ENCODE results near the gene C1QTNF3. TPM values are rescaled to one million over a fixed set of nuclear protein-coding genes. Genes with fewer than 3 reads are reported as not detected.

Gene C1QTNF3
- total RNA-seq, 2 experiments from 2014 or later, result 1.5 to 1.8 TPM

- Mint-ChIP-seq H3K9me3 (no peaks in the 10 kb centered on the region), H3K36me3 (peaks cover 9% of the 10 kb centered on the region), H3K4me1 (no peaks in the 10 kb centered on the region), H3K27me3 (no peaks in the 10 kb centered on the region), H3K4me3 (no peak overlapping the region), H3K27ac (no peak overlapping the region)
- DNase-seq, result no peak
Measured at GRCh38 chr5:34057569-34057968, 14.6 kb upstream of the C1QTNF3 start.

DNA sequence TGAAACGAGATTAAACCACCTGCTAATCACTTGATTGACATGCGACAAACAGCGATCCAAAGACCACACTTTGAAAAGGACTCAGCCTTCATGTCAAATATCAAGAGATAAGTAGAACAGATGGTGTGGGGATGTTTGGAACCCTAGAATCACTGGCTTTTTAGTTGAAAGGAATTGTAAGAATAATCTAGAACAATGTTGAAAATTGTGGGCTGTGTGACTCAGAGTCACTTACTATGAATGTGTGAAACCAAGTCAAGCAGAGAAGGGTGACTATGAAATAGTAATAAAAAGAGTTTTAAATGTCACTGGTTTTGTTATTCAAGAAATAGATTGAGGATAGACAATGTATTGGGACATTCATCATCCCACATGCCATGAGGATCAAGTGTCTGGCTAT, 14.1 kb upstream of the C1QTNF3 start:
- H3K9me3 Mint-ChIP-seq, result no peaks in the 10 kb centered on the region
- DNase-seq, result no peak
- H3K4me3 Mint-ChIP-seq, result no peak overlapping the region
- H3K4me1 Mint-ChIP-seq, result no peaks in the 10 kb centered on the region
- no peaks in the 10 kb centered on the region for H3K27me3 Mint-ChIP-seq
- peaks cover 6% of the 10 kb centered on the region for H3K36me3 Mint-ChIP-seq
- no peak overlapping the region for H3K27ac Mint-ChIP-seq

DNA sequence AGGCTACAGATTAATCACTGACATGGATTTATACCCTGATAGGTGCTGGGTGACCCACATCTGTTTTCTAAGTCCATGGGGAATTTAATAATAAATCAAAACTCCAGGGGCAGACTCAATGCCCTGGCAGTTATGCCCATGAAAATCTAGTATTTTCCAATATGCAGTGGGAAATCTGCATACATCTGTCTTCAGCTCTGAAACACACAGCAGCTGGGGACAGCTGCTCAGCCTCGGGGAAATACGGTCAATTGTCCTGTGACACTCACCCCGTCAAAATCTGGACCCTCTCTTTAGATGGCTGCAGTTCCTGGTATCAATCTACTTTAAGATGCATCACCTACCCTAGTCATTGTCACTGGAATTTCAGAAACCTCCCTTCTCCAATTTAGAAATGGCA, 12.7 kb upstream of the C1QTNF3 start:
- no peaks in the 10 kb centered on the region for H3K27me3 Mint-ChIP-seq
- DNase-seq, result no peak
- no peaks in the 10 kb centered on the region for H3K9me3 Mint-ChIP-seq
- H3K4me3 Mint-ChIP-seq, result no peak overlapping the region
- H3K27ac Mint-ChIP-seq, result no peak overlapping the region
- H3K36me3 Mint-ChIP-seq, result peaks cover 10% of the 10 kb centered on the region
- H3K4me1 Mint-ChIP-seq, result no peaks in the 10 kb centered on the region

GRCh38 chr5:34054400-34054729, 11.4 kb upstream of the C1QTNF3 start:
- H3K27ac Mint-ChIP-seq, result no peak overlapping the region
- H3K4me3 Mint-ChIP-seq, result no peak overlapping the region
- H3K4me1 Mint-ChIP-seq, result no peaks in the 10 kb centered on the region
- no peaks in the 10 kb centered on the region for H3K27me3 Mint-ChIP-seq
- DNase-seq, result no peak
- H3K9me3 Mint-ChIP-seq, result no peaks in the 10 kb centered on the region
- peaks cover 16% of the 10 kb centered on the region for H3K36me3 Mint-ChIP-seq

- Mint-ChIP-seq H3K36me3 (peaks cover 16% of the 10 kb centered on the region), H3K4me1 (no peaks in the 10 kb centered on the region), H3K27ac (no peak overlapping the region), H3K4me3 (no peak overlapping the region), H3K9me3 (no peaks in the 10 kb centered on the region), H3K27me3 (no peaks in the 10 kb centered on the region)
- no peak for DNase-seq
Measured at GRCh38 chr5:34053571-34054399, 10.8 kb upstream of the C1QTNF3 start.

DNA sequence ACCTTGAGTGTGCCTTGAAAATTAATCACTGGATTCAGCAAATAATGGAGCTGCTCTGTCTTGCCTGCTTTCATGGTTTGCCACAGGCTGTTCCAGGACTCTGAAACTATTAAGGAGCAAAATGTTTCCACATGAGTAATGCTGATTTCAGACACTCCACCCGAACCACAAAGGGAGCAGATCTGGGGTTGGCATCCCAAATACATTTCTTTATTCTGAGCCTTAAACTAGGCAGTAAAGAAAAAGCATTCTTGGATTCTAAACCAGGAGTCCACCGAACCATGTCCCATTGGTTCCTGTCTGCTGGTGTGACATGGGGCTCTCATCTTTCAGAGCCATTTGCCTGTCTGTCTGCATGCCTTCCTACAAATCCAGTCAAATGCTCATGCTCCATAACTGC, 10.1 kb upstream of the C1QTNF3 start:
- H3K4me3 Mint-ChIP-seq, result no peak overlapping the region
- H3K9me3 Mint-ChIP-seq, result no peaks in the 10 kb centered on the region
- no peaks in the 10 kb centered on the region for H3K4me1 Mint-ChIP-seq
- no peak for DNase-seq
- H3K27ac Mint-ChIP-seq, result no peak overlapping the region
- no peaks in the 10 kb centered on the region for H3K27me3 Mint-ChIP-seq
- peaks cover 16% of the 10 kb centered on the region for H3K36me3 Mint-ChIP-seq

DNA sequence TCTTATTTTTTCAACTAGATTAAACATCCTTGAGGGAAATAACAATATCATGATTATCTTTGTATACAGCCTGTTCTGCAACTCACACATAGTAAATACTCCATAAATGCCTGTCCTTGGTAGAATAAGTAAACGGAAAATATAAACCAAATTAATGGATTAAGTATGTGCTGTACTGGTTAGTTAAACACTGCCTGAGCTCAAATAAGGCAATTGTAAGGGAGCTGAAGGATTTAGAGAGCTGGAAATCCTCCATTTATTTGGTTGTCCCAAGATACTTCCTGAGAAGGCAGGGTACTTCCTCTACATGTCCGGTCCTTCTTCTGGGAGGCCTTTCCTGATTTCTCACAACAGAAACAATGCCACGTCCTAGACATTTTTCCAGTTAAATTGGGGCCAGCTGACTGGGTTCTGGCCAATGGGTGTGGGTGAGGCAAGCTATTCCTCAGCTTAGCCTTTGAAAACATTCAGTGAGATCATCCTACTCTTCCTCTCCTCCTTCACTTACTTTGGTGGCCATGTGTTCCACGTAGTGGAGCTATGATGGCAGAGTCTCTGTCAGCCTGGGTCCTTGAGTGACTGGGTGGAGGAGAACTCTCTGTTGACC, 8.5 kb upstream of the C1QTNF3 start:
- H3K4me3 Mint-ChIP-seq, result no peak overlapping the region
- H3K27ac Mint-ChIP-seq, result no peak overlapping the region
- DNase-seq, result no peak
- no peaks in the 10 kb centered on the region for H3K9me3 Mint-ChIP-seq
- H3K27me3 Mint-ChIP-seq, result no peaks in the 10 kb centered on the region
- peaks cover 15% of the 10 kb centered on the region for H3K36me3 Mint-ChIP-seq
- no peaks in the 10 kb centered on the region for H3K4me1 Mint-ChIP-seq

DNA sequence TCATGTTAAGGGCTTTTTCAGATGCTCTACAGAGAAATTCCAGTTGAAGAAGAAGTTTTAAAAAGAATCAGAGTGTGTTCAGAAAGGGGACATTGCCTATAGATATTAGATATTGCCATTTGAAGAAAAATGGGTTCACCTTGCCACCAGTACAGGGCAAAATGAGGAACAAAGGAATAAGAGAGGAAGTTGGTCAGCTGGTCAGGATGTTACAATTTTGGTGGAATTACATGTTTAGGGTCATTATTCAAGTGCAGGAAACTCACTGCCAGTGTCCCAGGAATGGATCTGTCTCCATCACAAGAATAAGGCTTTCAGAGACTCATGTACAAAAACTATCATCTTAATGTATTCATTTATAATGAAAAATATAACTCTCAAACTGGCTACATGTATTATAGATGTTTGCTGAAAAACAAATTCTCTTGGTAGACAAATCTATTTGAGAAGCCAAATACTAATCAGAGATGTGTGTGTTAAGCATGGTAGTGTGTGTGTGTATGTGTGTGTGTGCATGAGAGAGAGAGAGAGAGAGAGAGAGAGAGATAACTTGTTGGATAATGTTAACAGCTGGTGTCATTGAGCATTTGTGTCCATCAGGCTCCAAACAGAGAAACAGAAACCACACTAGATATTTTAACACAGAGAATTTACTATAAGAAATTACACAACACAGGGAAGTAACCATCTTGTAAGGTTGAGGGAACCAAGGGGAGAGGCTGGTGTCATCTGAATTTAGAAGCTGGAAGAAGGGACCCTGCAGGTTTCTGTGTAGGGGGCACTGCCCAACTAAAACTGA, 5.0 kb upstream of the C1QTNF3 start:
- Mint-ChIP-seq H3K36me3 (peaks cover 15% of the 10 kb centered on the region), H3K27ac (no peak overlapping the region), H3K4me3 (no peak overlapping the region), H3K27me3 (no peaks in the 10 kb centered on the region), H3K9me3 (no peaks in the 10 kb centered on the region), H3K4me1 (no peaks in the 10 kb centered on the region)
- no peak for DNase-seq

- Mint-ChIP-seq H3K36me3 (peaks cover 15% of the 10 kb centered on the region), H3K4me1 (no peaks in the 10 kb centered on the region), H3K9me3 (no peaks in the 10 kb centered on the region), H3K27me3 (no peaks in the 10 kb centered on the region), H3K27ac (no peak overlapping the region), H3K4me3 (no peak overlapping the region)
- DNase-seq, result no peak
Measured at GRCh38 chr5:34047143-34047542, 4.1 kb upstream of the C1QTNF3 start.

DNA sequence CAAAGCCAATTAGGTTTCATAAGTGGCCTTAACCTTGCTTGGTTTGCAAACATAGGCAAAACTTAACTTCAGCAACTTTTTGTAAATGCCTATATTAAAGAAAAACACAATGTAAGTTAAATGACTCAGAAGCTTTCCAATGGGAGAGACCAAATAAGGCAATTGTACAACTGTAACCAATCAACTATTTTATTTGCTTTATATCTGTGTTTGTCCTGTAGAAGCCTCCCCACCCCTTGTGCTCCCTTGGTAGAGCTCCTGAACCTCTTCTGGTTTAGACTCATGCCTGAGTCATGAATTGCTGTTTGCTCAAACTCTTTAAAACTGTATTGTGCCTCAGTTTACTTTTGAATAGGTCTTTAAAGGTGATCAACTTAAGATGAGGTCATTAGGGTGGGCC, 3.0 kb upstream of the C1QTNF3 start:
- Mint-ChIP-seq H3K4me1 (no peaks in the 10 kb centered on the region), H3K27me3 (no peaks in the 10 kb centered on the region), H3K36me3 (peaks cover 11% of the 10 kb centered on the region), H3K4me3 (no peak overlapping the region), H3K27ac (no peak overlapping the region), H3K9me3 (no peaks in the 10 kb centered on the region)
- no peak for DNase-seq

GRCh38 chr5:34045023-34045422, 2.0 kb upstream of the C1QTNF3 start:
- H3K4me1 Mint-ChIP-seq, result no peaks in the 10 kb centered on the region
- DNase-seq, result no peak
- H3K9me3 Mint-ChIP-seq, result no peaks in the 10 kb centered on the region
- H3K27me3 Mint-ChIP-seq, result no peaks in the 10 kb centered on the region
- H3K4me3 Mint-ChIP-seq, result no peak overlapping the region
- H3K36me3 Mint-ChIP-seq, result peaks cover 3% of the 10 kb centered on the region
- no peak overlapping the region for H3K27ac Mint-ChIP-seq

DNA sequence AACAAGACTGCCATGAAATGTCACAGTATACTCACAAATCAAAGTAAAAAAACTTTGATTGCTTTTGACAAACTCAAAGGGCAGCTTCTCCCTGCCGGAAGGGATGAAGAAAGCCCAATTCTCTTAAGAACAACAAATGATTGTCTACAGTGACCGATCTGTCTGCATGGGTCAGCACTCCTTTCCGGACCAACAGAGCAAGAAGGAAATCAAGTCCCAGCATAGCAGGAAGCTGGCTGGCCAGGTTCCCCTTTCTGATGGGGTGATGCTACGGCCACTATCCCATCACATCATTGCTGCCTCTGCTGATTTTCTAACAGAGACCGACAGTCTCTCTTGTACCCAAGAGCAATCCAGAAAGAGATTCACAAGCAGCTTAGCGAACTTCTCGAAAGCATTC, 692 bp downstream of the C1QTNF3 start:
- H3K4me1 Mint-ChIP-seq, result no peaks in the 10 kb centered on the region
- H3K27me3 Mint-ChIP-seq, result no peaks in the 10 kb centered on the region
- no peaks in the 10 kb centered on the region for H3K9me3 Mint-ChIP-seq
- no peak for DNase-seq
- H3K27ac Mint-ChIP-seq, result no peak overlapping the region
- no peak overlapping the region for H3K4me3 Mint-ChIP-seq
- peaks cover 2% of the 10 kb centered on the region for H3K36me3 Mint-ChIP-seq

DNA sequence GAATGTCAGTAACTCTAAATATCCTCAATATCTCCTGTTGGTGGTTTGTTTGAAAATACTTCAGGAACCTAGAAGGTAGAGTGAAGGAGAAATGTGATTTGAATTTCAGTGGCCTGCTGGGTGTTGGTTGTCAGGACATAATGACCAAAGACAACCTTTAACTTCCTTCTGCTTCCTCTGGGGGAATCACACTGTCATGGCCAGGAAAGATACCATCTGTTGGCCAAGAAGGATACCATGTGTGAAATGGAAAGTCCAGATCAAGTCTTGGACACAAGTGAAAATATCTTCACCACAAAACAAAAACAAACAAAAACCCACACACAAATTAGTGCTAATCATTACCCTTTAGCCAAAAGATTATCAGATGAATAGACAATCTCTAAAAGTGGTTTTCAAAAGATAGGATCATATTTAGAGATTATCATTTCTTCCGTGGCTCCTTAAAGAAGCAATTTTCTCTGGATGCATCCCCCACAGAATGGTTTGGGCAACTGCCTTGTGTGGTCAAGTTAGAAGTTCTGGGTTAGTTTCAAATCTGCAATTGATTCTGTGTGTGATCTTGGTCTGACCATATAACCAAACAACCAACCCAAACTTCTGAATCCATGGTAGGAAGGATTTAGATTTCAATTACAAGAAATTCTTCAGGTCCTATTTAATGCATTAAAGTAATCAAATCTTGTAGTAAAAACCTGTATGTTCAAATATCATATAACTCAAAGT, 1.6 kb downstream of the C1QTNF3 start:
- H3K27ac Mint-ChIP-seq, result no peak overlapping the region
- H3K27me3 Mint-ChIP-seq, result no peaks in the 10 kb centered on the region
- DNase-seq, result no peak

GRCh38 chr5:34040472-34040871, 2.5 kb downstream of the C1QTNF3 start:
- no peak overlapping the region for H3K27ac Mint-ChIP-seq
- no peaks in the 10 kb centered on the region for H3K4me1 Mint-ChIP-seq
- H3K9me3 Mint-ChIP-seq, result no peaks in the 10 kb centered on the region
- no peak overlapping the region for H3K4me3 Mint-ChIP-seq
- H3K36me3 Mint-ChIP-seq, result peaks cover 5% of the 10 kb centered on the region
- no peak for DNase-seq
- H3K27me3 Mint-ChIP-seq, result no peaks in the 10 kb centered on the region

More for the DNA sequence above, 1.6 kb downstream of the C1QTNF3 start:
- H3K9me3 Mint-ChIP-seq, result no peaks in the 10 kb centered on the region
- peaks cover 2% of the 10 kb centered on the region for H3K36me3 Mint-ChIP-seq
- no peak overlapping the region for H3K4me3 Mint-ChIP-seq
- H3K4me1 Mint-ChIP-seq, result no peaks in the 10 kb centered on the region

All from activated naive CD8-positive, alpha-beta T cell treated with anti-CD3 and anti-CD28 coated beads for 36 hours (primary cell).